Activated CD4-positive, alpha-beta T cell treated with anti-CD3 and anti-CD28 coated beads, Interleukin-2, amount 50 U/mL, for 24 hours (primary cell): ENCODE data around the gene OTOS.

Experiments
- DNase-seq, 2 donors: peaks; one replicate each; pipeline ENCODE4 v3.0.0-alpha.2; 2020; ENCODE audit warnings: low read depth in 1 of 2, low spot score in 1 of 2

The OTOS gene

GRCh38 chr2:240140511-240140910 lies at the start of gene OTOS:
TSS of gene OTOS (minus strand) at chr2:240140658. CDS start at chr2:240140326, 332 bp downstream.
- no peak for DNase-seq

- DNase-seq: no peak
These were observed 49.2 kb upstream of the OTOS start for GRCh38 chr2:240189686-240190085.

GRCh38 chr2:240187989-240188590 lies 47.6 kb upstream of the OTOS start:
- no peak for DNase-seq

GRCh38 chr2:240186191-240186725 lies 45.8 kb upstream of the OTOS start:
- no peak for DNase-seq

GRCh38 chr2:240184656-240185055 lies 44.2 kb upstream of the OTOS start:
- no peak for DNase-seq

GRCh38 chr2:240183875-240184590 lies 43.6 kb upstream of the OTOS start:
- no peak for DNase-seq

GRCh38 chr2:240183006-240183874 lies 42.8 kb upstream of the OTOS start:
- no peak for DNase-seq

- DNase-seq: no peak
These were observed 42.0 kb upstream of the OTOS start for GRCh38 chr2:240182476-240182875.

GRCh38 chr2:240182001-240182400 lies 41.5 kb upstream of the OTOS start:
- no peak for DNase-seq

GRCh38 chr2:240179941-240180666 lies 39.6 kb upstream of the OTOS start:
- DNase-seq: no peak

- no peak for DNase-seq
These were observed 38.8 kb upstream of the OTOS start for GRCh38 chr2:240179186-240179815.

GRCh38 chr2:240178564-240178963 lies 38.1 kb upstream of the OTOS start:
- DNase-seq: no peak

- DNase-seq: no peak
These were observed 34.0 kb upstream of the OTOS start for GRCh38 chr2:240174496-240174895.

GRCh38 chr2:240172071-240172895 lies 31.8 kb upstream of the OTOS start:
- DNase-seq: no peak

GRCh38 chr2:240170883-240171282 lies 30.4 kb upstream of the OTOS start:
- no peak for DNase-seq

GRCh38 chr2:240170354-240170735 lies 29.9 kb upstream of the OTOS start:
- no peak for DNase-seq

- no peak for DNase-seq
These were observed 29.3 kb upstream of the OTOS start for GRCh38 chr2:240169486-240170353.

- no peak for DNase-seq
These were observed 28.3 kb upstream of the OTOS start for GRCh38 chr2:240168546-240169361.
